Activated effector memory CD4-positive, alpha-beta T cell treated with anti-CD3 and anti-CD28 coated beads, Interleukin-2, amount 50 U/mL, for 16 hours (primary cell): ENCODE data around the gene TNFSF12.
A peak's percentile ranks its signal among the peaks of the same experiment; 100 is the strongest.

ENCODE experiments used
- DNase-seq: peaks from one replicate; pipeline ENCODE4 v3.0.0-alpha.2; 2020

The TNFSF12 gene

GRCh38 chr17:7572338-7572587, 23.4 kb downstream of the TNFSF12 start:
- DNase-seq = no peak

GRCh38 chr17:7572588-7573323, 23.9 kb downstream of the TNFSF12 start:
- peak; percentile 100 for DNase-seq

- peak; percentile 95 for DNase-seq
These were observed 24.6 kb downstream of the TNFSF12 start for GRCh38 chr17:7573324-7574080.

GRCh38 chr17:7574176-7574953, 25.5 kb downstream of the TNFSF12 start:
- DNase-seq = no peak

- no peak for DNase-seq
These were observed 26.6 kb downstream of the TNFSF12 start for GRCh38 chr17:7575481-7575883.

- DNase-seq = no peak
These were observed 27.1 kb downstream of the TNFSF12 start for GRCh38 chr17:7575959-7576358.

GRCh38 chr17:7576432-7576937, 27.6 kb downstream of the TNFSF12 start:
- no peak for DNase-seq

GRCh38 chr17:7577327-7578199, 28.7 kb downstream of the TNFSF12 start:
- no peak for DNase-seq

GRCh38 chr17:7579001-7579833, 30.4 kb downstream of the TNFSF12 start, which contains the start of gene CD68:
Gene CD68 (plus strand): TSS chr17:7579638. CDS start chr17:7579678, 40 bp downstream.
- peak; percentile 87 for DNase-seq

- peak; percentile 71 for DNase-seq
These were observed 31.2 kb downstream of the TNFSF12 start for GRCh38 chr17:7579834-7580603.

GRCh38 chr17:7580604-7581575, 32.0 kb downstream of the TNFSF12 start:
- no peak for DNase-seq

- no peak for DNase-seq
These were observed 33.8 kb downstream of the TNFSF12 start for GRCh38 chr17:7582396-7583252.

GRCh38 chr17:7583253-7584109, 34.6 kb downstream of the TNFSF12 start, which contains the start of gene MPDU1:
Gene MPDU1 (plus strand): TSS chr17:7583852. CDS start chr17:7583863, 11 bp downstream.
- peak; percentile 98 for DNase-seq

- no peak for DNase-seq
These were observed 38.0 kb downstream of the TNFSF12 start for GRCh38 chr17:7586673-7587419.

GRCh38 chr17:7587420-7588151, 38.7 kb downstream of the TNFSF12 start:
- no peak for DNase-seq
